ENCODE data around the gene TGM4.

DNA sequence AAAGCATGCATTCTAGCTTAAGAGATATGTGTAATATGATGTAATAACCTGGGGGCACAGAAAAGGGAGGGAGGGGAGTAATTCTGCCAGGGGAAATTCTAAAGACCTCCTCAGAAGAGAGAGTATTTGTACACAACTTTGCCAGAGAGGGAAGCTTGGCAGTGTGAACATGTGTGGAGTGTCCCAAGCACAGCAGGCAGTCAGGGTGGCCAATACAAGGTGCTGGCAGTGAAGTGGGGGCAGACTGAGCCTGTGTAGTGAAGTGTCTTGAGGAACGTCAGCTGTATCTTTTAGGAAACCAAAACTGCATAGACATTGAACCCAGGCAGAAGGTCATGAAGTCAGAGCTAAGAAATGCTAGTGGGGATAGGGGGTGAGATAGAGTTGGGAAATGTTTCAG is 42.4 kb upstream of the TGM4 start:
- TF ChIP-seq, protein P1, sequence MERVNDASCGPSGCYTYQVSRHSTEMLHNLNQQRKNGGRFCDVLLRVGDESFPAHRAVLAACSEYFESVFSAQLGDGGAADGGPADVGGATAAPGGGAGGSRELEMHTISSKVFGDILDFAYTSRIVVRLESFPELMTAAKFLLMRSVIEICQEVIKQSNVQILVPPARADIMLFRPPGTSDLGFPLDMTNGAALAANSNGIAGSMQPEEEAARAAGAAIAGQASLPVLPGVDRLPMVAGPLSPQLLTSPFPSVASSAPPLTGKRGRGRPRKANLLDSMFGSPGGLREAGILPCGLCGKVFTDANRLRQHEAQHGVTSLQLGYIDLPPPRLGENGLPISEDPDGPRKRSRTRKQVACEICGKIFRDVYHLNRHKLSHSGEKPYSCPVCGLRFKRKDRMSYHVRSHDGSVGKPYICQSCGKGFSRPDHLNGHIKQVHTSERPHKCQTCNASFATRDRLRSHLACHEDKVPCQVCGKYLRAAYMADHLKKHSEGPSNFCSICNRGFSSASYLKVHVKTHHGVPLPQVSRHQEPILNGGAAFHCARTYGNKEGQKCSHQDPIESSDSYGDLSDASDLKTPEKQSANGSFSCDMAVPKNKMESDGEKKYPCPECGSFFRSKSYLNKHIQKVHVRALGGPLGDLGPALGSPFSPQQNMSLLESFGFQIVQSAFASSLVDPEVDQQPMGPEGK (CRISPR knock-in tag; IDR thresholded peaks at IDR 0.05; ENCODE audit: borderline replicate concordance) = no peak
- TF ChIP-seq, protein P2, sequence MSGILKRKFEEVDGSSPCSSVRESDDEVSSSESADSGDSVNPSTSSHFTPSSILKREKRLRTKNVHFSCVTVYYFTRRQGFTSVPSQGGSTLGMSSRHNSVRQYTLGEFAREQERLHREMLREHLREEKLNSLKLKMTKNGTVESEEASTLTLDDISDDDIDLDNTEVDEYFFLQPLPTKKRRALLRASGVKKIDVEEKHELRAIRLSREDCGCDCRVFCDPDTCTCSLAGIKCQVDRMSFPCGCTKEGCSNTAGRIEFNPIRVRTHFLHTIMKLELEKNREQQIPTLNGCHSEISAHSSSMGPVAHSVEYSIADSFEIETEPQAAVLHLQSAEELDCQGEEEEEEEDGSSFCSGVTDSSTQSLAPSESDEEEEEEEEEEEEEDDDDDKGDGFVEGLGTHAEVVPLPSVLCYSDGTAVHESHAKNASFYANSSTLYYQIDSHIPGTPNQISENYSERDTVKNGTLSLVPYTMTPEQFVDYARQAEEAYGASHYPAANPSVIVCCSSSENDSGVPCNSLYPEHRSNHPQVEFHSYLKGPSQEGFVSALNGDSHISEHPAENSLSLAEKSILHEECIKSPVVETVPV (CRISPR knock-in tag; IDR thresholded peaks at IDR 0.05) = no peak
- TF ChIP-seq, protein P3, sequence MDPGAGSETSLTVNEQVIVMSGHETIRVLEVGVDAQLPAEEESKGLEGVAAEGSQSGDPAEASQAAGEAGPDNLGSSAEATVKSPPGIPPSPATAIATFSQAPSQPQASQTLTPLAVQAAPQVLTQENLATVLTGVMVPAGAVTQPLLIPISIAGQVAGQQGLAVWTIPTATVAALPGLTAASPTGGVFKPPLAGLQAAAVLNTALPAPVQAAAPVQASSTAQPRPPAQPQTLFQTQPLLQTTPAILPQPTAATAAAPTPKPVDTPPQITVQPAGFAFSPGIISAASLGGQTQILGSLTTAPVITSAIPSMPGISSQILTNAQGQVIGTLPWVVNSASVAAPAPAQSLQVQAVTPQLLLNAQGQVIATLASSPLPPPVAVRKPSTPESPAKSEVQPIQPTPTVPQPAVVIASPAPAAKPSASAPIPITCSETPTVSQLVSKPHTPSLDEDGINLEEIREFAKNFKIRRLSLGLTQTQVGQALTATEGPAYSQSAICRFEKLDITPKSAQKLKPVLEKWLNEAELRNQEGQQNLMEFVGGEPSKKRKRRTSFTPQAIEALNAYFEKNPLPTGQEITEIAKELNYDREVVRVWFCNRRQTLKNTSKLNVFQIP (CRISPR knock-in tag; IDR thresholded peaks at IDR 0.05; ENCODE audit: borderline replicate concordance, low read depth) = no peak
- TF ChIP-seq ISL1 (CRISPR knock-in tag; IDR thresholded peaks at IDR 0.05) (no peak), ARNTL (CRISPR knock-in tag; IDR thresholded peaks at IDR 0.05; ENCODE audit: borderline replicate concordance, low read depth) (no peak), CSDC2 (CRISPR knock-in tag; IDR thresholded peaks at IDR 0.05) (no peak), GLIS3 (CRISPR knock-in tag; IDR thresholded peaks at IDR 0.05) (no peak), ZFP3 (CRISPR knock-in tag; IDR thresholded peaks at IDR 0.05) (no peak), ZFP30 (CRISPR knock-in tag; IDR thresholded peaks at IDR 0.05) (no peak)
- TF ChIP-seq, protein P4, sequence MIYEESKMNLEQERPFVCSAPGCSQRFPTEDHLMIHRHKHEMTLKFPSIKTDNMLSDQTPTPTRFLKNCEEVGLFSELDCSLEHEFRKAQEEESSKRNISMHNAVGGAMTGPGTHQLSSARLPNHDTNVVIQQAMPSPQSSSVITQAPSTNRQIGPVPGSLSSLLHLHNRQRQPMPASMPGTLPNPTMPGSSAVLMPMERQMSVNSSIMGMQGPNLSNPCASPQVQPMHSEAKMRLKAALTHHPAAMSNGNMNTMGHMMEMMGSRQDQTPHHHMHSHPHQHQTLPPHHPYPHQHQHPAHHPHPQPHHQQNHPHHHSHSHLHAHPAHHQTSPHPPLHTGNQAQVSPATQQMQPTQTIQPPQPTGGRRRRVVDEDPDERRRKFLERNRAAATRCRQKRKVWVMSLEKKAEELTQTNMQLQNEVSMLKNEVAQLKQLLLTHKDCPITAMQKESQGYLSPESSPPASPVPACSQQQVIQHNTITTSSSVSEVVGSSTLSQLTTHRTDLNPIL (CRISPR knock-in tag; IDR thresholded peaks at IDR 0.05; ENCODE audit: low read depth) = no peak
- TF ChIP-seq, protein P5, sequence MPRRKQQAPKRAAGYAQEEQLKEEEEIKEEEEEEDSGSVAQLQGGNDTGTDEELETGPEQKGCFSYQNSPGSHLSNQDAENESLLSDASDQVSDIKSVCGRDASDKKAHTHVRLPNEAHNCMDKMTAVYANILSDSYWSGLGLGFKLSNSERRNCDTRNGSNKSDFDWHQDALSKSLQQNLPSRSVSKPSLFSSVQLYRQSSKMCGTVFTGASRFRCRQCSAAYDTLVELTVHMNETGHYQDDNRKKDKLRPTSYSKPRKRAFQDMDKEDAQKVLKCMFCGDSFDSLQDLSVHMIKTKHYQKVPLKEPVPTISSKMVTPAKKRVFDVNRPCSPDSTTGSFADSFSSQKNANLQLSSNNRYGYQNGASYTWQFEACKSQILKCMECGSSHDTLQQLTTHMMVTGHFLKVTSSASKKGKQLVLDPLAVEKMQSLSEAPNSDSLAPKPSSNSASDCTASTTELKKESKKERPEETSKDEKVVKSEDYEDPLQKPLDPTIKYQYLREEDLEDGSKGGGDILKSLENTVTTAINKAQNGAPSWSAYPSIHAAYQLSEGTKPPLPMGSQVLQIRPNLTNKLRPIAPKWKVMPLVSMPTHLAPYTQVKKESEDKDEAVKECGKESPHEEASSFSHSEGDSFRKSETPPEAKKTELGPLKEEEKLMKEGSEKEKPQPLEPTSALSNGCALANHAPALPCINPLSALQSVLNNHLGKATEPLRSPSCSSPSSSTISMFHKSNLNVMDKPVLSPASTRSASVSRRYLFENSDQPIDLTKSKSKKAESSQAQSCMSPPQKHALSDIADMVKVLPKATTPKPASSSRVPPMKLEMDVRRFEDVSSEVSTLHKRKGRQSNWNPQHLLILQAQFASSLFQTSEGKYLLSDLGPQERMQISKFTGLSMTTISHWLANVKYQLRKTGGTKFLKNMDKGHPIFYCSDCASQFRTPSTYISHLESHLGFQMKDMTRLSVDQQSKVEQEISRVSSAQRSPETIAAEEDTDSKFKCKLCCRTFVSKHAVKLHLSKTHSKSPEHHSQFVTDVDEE (CRISPR knock-in tag; IDR thresholded peaks at IDR 0.05) = no peak

Data from SK-N-SH treated with all-trans-retinoic acid at 6 μM for 48 hours (cell line).